GM12878 (cell line): ENCODE data around the gene POLR1G.

Experiments used
- EZH2 ChIP-seq: IDR thresholded peaks from 2 replicates; pipeline ENCODE4 v1.6.1; 2012; ENCODE audit warnings: low read depth, mild to moderate bottlenecking, control low read depth, inconsistent platforms, low read length, borderline replicate concordance; ENCODE audit not compliant: control insufficient read depth
- IKZF2 ChIP-seq, 2 experiments: fragments of 450-650 bp; IDR thresholded peaks; 2 replicates each; pipeline ENCODE4 v1.6.1; 2017; ENCODE audit warnings: mild to moderate bottlenecking in 2 of 2, moderate library complexity in 2 of 2
- JUND ChIP-seq: IDR thresholded peaks from 2 replicates; pipeline ENCODE4 v1.6.1; 2012; ENCODE audit warnings: low read depth, mild to moderate bottlenecking, low read length, improper control_type of control experiment, moderate library complexity
- MTA2 ChIP-seq: fragments of 450-650 bp; IDR thresholded peaks from 2 replicates; pipeline ENCODE4 v1.6.1; 2016; ENCODE audit warnings: low read depth, mild to moderate bottlenecking, moderate library complexity
- MTA3 ChIP-seq: IDR thresholded peaks from 2 replicates; pipeline ENCODE4 v1.6.1; 2012; ENCODE audit warnings: low read length, inconsistent platforms, borderline replicate concordance
- PKNOX1 ChIP-seq: fragments of 450-650 bp; IDR thresholded peaks from 2 replicates; pipeline ENCODE4 v1.6.1; 2016; ENCODE audit warnings: mild to moderate bottlenecking
- RFX5 ChIP-seq: IDR thresholded peaks from 2 replicates; pipeline ENCODE4 v1.6.1; 2011; ENCODE audit warnings: low read depth, low read length, improper control_type of control experiment
- SMC3 ChIP-seq: IDR thresholded peaks from 2 replicates; pipeline ENCODE4 v1.6.1; 2011; ENCODE audit warnings: low read length, improper control_type of control experiment, borderline replicate concordance
- ZBED1 ChIP-seq: IDR thresholded peaks from 2 replicates; pipeline ENCODE4 v1.6.1; 2016; ENCODE audit warnings: borderline replicate concordance
- TF ChIP-seq, protein P1 (sequence below), 3 experiments: IDR thresholded peaks in 2 of 3; conservative IDR thresholded peaks in 1 of 3; 2 replicates each; pipeline ENCODE4 v1.5.1; 2011; ENCODE audit warnings: low read depth in 3 of 3, low read length in 3 of 3, mild to moderate bottlenecking in 3 of 3, control low read depth in 2 of 3, moderate library complexity in 2 of 3, inconsistent platforms in 1 of 3, mixed read lengths in 1 of 3; ENCODE audit not compliant: control insufficient read depth in 2 of 3, insufficient read depth in 1 of 3; ENCODE audit errors: extremely low read depth in 1 of 3
- TF ChIP-seq, protein P2 (sequence below): IDR thresholded peaks from 2 replicates; pipeline ENCODE4 v1.6.1; 2011; ENCODE audit warnings: borderline replicate concordance, low read depth, mild to moderate bottlenecking, moderate library complexity, mixed read lengths, low read length; ENCODE audit not compliant: insufficient read depth; ENCODE audit errors: extremely low read length
- TF ChIP-seq, protein P3 (sequence below): fragments of 450-650 bp; IDR thresholded peaks from 2 replicates; pipeline ENCODE4 v1.6.1; 2016; ENCODE audit warnings: mild to moderate bottlenecking

- no peak for TF ChIP-seq JUND
- TF ChIP-seq PKNOX1: 0 out of 2 replicates have a peak, but pooled peaks have one; percentile 48
- TF ChIP-seq, protein P1, sequence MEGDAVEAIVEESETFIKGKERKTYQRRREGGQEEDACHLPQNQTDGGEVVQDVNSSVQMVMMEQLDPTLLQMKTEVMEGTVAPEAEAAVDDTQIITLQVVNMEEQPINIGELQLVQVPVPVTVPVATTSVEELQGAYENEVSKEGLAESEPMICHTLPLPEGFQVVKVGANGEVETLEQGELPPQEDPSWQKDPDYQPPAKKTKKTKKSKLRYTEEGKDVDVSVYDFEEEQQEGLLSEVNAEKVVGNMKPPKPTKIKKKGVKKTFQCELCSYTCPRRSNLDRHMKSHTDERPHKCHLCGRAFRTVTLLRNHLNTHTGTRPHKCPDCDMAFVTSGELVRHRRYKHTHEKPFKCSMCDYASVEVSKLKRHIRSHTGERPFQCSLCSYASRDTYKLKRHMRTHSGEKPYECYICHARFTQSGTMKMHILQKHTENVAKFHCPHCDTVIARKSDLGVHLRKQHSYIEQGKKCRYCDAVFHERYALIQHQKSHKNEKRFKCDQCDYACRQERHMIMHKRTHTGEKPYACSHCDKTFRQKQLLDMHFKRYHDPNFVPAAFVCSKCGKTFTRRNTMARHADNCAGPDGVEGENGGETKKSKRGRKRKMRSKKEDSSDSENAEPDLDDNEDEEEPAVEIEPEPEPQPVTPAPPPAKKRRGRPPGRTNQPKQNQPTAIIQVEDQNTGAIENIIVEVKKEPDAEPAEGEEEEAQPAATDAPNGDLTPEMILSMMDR (IDR thresholded peaks at IDR 0.05 in 2 of 3, conservative IDR thresholded peaks at IDR 0.05 in 1 of 3; ENCODE audit: control insufficient read depth in 2 of 3, extremely low read depth in 1 of 3, insufficient read depth in 1 of 3, low read depth in 3 of 3, low read length in 3 of 3): no peak
- no peak for TF ChIP-seq IKZF2 (IDR thresholded peaks at IDR 0.05)
- TF ChIP-seq MTA2: no peak
- TF ChIP-seq MTA3: no peak
- TF ChIP-seq RFX5: no peak
- TF ChIP-seq, protein P2, sequence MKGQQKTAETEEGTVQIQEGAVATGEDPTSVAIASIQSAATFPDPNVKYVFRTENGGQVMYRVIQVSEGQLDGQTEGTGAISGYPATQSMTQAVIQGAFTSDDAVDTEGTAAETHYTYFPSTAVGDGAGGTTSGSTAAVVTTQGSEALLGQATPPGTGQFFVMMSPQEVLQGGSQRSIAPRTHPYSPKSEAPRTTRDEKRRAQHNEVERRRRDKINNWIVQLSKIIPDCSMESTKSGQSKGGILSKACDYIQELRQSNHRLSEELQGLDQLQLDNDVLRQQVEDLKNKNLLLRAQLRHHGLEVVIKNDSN: no peak
- no peak for TF ChIP-seq ZBED1
- no peak for TF ChIP-seq EZH2
- no peak for TF ChIP-seq SMC3
- TF ChIP-seq, protein P3, sequence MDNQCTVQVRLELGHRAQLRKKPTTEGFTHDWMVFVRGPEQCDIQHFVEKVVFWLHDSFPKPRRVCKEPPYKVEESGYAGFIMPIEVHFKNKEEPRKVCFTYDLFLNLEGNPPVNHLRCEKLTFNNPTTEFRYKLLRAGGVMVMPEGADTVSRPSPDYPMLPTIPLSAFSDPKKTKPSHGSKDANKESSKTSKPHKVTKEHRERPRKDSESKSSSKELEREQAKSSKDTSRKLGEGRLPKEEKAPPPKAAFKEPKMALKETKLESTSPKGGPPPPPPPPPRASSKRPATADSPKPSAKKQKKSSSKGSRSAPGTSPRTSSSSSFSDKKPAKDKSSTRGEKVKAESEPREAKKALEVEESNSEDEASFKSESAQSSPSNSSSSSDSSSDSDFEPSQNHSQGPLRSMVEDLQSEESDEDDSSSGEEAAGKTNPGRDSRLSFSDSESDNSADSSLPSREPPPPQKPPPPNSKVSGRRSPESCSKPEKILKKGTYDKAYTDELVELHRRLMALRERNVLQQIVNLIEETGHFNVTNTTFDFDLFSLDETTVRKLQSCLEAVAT: 0 out of 2 replicates have a peak, but pooled peaks have one; percentile 35
Measured at GRCh38 chr19:45440873-45441654, 34.6 kb downstream of the POLR1G start.
